Hippocampal formation (tissue), 2 donors: Measurements from ENCODE around the gene SALL3.

ENCODE experiments used
- DNase-seq, 2 donors: peaks; one replicate each; lab custom pipeline; 2025; lab: John Stamatoyannopoulos, UW

The SALL3 gene

DNA sequence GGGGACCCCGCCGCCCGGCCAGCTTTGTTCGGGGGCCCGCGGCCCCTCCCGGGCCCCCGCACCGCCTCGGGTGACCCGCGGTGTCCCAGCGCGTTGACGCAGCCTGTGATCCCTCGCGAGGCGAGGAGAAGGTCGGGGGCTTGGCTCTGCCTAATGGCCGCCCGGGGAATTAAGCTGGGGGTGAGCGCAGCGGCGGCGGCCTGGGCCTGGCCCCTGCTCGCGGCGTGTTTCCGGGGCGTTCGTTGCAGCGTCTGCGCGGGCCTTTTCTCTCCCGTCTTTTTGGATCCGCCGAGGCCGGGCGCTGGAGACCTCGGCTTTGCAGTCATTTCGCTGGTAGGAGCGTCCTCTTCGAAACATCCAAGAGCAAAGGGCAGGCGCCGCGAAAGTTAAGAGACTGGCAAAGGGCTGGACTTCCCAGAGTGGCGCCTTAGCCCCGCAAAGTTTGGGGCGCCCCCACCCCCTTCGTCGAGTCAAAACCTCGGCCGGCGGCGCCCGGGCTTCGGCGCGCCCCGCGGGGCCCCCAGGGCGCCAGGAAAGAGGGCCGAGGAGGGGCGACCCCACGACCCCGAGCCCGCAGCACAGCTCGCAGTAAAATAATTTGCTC lies 1.3 kb downstream of the SALL3 start:
- no peak for DNase-seq

DNA sequence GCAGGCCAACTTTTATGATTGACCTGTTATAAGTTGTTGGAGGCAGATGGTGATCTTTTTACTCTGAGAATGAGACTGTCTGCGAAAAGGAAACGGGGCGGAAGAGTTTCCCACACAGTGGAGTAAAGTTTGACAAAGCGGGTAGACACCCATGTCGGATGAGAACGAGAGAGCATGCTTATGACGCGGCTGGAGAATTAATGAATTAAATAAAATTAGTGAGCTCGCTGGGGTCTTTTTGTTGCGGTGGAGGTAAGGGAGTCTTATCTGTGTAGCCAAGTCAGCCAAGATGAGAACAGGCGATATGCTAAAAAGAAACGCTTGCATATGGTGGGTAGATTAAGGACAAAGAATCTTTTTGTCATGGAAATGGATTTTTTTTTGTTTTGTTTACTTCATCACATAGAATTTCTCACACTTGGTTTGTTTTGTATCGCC lies 1.8 kb downstream of the SALL3 start:
- DNase-seq, result no peak

GRCh38 chr18:78981989-78982620 lies 2.5 kb downstream of the SALL3 start:
- DNase-seq, result no peak

GRCh38 chr18:78983512-78983911 lies 3.9 kb downstream of the SALL3 start:
- no peak for DNase-seq

GRCh38 chr18:78984941-78985784 lies 5.5 kb downstream of the SALL3 start:
- no peak for DNase-seq

DNA sequence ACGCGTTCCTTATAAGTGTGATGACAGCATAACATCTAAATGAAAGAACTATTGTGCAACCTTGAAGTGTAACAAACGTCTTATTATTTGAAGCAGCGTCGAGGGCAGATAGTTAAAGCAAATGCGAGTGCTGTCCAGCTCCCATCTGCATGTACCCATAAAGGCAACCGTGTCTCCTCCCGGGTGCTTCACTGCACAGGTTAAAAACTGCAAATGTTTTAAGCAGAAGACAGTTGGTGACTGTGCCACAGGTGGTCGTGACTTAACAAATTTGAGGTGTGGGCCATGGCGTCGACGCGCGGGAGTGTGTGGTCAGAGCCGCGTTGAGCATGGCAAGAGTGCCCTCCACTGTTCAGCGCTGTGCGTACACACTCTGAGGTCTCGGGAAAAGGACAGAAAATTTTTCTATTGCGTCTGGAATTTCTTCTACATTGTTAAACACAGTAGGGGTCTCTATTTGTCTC lies 6.4 kb downstream of the SALL3 start:
- DNase-seq, result peak; percentile 21 to 40

- DNase-seq, result no peak
These were observed 11.8 kb downstream of the SALL3 start for GRCh38 chr18:78991446-78991845.

DNA sequence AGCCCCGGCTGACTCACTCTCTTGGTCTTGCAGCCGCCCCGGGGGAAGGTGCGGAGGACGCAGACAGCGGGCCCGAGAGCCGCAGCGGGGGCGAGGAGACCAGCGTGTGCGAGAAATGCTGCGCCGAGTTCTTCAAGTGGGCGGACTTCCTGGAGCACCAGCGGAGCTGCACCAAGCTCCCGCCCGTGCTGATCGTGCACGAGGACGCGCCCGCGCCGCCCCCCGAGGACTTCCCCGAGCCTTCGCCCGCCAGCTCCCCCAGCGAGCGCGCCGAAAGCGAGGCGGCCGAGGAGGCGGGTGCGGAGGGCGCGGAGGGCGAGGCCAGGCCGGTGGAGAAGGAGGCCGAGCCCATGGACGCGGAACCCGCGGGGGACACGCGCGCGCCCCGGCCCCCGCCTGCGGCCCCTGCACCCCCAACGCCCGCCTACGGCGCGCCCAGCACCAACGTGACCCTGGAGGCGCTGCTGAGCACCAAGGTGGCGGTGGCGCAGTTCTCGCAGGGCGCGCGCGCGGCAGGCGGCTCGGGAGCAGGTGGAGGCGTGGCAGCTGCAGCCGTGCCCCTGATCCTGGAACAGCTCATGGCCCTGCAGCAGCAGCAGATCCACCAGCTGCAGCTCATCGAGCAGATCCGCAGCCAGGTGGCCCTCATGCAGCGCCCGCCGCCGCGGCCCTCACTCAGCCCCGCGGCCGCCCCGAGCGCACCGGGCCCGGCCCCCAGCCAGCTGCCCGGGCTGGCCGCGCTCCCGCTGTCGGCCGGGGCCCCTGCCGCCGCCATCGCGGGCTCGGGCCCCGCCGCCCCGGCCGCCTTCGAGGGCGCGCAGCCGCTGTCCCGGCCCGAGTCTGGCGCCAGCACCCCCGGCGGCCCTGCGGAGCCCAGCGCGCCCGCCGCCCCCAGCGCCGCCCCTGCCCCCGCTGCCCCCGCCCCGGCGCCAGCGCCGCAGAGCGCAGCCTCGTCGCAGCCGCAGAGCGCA lies 12.7 kb downstream of the SALL3 start:
- no peak for DNase-seq

DNA sequence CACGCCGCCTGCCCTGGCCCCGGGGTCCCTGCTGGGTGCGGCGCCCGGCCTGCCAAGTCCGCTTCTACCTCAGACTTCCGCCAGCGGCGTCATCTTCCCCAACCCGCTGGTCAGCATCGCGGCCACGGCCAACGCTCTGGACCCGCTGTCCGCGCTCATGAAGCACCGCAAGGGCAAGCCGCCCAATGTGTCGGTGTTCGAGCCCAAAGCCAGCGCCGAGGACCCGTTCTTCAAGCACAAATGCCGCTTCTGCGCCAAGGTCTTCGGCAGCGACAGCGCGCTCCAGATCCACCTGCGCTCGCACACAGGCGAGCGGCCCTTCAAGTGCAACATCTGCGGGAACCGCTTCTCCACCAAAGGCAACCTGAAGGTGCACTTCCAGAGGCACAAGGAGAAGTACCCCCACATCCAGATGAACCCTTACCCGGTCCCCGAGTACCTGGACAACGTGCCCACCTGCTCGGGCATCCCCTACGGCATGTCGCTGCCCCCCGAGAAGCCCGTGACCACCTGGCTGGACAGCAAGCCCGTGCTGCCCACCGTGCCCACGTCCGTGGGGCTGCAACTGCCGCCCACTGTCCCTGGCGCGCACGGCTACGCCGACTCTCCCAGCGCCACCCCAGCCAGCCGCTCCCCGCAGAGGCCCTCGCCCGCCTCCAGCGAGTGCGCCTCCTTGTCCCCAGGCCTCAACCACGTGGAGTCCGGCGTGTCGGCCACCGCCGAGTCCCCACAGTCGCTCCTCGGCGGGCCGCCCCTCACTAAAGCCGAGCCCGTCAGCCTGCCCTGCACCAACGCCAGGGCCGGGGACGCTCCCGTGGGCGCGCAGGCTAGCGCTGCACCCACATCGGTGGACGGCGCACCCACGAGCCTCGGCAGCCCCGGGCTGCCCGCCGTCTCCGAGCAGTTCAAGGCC lies 13.7 kb downstream of the SALL3 start:
- DNase-seq, result no peak

DNA sequence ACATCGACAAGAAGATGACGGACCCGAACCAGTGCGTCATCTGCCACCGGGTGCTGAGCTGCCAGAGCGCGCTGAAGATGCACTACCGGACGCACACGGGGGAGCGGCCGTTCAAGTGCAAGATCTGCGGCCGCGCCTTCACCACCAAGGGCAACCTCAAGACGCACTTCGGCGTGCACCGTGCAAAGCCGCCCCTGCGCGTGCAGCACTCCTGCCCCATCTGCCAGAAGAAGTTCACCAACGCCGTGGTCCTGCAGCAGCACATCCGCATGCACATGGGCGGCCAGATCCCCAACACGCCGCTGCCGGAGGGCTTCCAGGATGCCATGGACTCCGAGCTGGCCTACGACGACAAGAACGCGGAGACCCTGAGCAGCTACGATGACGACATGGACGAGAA lies 14.4 kb downstream of the SALL3 start:
- no peak for DNase-seq

GRCh38 chr18:78994531-78994930 lies 14.9 kb downstream of the SALL3 start:
- DNase-seq, result no peak

DNA sequence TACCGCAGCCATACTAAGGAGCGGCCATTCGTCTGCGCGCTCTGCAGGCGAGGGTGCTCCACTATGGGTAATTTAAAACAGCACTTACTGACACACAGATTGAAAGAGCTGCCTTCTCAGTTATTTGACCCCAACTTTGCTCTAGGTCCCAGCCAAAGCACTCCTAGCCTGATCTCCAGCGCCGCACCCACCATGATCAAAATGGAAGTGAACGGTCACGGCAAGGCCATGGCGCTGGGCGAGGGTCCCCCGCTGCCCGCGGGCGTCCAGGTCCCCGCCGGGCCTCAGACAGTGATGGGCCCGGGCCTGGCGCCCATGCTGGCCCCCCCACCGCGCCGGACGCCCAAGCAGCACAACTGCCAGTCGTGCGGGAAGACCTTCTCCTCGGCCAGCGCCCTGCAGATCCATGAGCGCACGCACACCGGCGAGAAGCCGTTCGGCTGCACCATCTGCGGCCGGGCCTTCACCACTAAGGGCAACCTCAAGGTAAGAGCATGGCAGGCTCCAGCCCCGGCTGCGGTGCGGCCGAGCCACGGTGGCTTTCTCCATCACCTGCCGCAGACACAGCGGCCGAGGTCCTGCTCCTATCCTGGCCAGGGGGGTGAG lies 15.5 kb downstream of the SALL3 start:
- no peak for DNase-seq

DNA sequence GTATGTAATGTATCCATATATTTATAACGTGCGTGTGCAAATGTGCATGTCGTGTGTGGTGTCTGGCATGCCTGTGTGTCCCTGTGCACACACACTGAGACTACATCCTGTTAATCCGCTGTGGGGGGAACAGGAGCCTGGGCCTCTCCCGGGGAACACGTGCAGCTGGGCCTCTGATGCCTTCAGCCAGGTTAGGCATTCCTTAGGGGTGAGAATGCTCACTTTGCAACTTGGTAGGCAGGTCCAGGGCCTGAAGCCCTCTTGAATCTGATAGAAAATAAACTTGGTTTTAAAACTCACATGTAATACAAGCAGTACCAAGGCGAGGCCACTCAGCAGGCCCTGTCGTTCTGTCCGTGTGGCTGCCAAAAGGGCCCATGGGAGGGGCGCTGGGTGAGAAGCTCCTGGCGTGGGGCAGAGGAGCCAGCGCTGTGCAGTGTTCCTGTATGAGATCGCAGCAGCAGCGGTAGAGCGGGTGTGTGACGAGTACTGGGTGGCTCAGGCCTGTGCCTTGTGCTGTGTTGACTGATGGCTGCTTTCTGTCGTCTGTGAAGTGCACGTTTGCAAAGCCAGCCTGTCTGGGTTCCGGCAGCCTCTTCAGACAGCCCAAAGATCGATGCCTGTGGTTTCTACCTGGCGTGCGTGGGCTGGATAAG lies 16.2 kb downstream of the SALL3 start:
- no peak for DNase-seq

DNA sequence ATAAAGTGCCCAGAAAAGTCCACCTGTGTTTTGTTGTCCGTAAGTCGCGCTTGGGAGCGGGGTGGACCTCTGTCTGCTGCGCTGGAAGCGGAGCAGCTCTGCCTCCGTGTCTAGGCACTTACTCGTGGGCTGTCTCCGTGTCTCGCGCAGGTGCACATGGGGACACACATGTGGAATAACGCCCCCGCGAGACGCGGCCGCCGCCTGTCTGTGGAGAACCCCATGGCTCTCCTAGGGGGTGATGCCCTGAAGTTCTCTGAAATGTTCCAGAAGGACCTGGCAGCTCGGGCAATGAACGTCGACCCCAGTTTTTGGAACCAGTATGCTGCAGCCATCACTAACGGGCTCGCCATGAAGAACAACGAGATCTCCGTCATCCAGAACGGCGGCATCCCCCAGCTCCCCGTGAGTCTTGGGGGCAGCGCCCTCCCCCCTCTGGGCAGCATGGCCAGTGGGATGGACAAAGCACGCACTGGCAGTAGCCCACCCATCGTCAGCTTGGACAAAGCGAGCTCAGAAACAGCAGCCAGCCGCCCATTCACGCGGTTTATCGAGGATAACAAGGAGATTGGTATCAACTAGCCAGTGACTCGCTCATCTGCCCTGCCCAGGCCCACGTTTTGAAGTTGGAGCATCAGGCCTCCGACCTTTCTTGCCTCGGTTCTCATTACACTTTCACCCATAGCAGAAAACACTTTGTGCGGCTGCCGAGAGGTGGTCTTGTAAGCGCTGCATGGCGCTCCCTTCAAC lies 17.3 kb downstream of the SALL3 start:
- DNase-seq, result no peak

GRCh38 chr18:78998371-78999071 lies 18.9 kb downstream of the SALL3 start:
- DNase-seq, result no peak

DNA sequence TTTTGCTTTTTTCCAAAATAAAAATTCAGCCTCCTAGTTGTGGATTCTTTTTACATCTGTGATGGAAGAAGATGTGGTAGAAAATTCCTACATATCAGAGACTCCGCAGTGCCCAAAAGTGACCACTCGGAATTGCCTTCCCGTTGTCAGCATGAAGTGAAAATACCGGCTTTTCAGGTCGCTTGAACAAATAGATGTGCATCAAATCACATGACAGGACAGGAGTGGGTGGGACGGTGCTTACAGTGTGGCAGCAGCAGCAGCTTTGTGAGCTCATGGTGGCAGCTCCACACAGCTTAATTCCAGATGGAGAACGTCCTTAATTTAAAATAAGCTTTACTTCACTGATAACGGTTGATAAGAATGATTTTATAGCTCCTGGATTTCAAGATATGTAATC lies 20.3 kb downstream of the SALL3 start:
- DNase-seq, result no peak

- no peak for DNase-seq
These were observed 21.4 kb downstream of the SALL3 start for GRCh38 chr18:79000997-79001396.

DNA sequence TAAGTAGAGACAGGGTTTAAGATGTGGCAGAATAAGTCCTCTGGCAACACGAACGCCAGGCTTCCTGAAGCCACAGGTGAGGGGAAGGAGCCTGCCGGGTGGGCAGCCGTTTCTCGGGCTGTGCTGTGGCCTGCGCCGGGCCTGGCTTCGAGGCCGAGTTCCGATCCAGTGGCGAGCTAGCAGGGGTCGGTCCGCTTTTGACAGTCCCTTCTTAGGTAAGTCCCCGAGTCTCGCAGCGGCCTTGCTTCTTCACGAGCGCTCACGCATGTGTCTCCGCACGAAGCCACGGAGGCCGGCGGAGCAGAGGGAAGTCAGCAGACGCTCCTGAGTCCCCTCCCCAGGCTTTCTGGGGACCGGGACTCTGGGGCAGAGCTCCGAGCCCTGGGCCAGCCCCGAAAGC lies 26.0 kb downstream of the SALL3 start:
- no peak for DNase-seq
